G401.6 (cell line): ENCODE measurements around the gene TRA2A.

Source experiments
- FAIRE-seq: peaks from 2 replicates; lab custom pipeline; 2012; peaks lifted over from hg19 to GRCh38; lab: Jason Lieb, UNC

The TRA2A gene

GRCh38 chr7:23494009-23494408 lies 37.8 kb downstream of the TRA2A start:
- no peak for FAIRE-seq

GRCh38 chr7:23491502-23491901 lies 40.3 kb downstream of the TRA2A start:
- FAIRE-seq: no peak

- FAIRE-seq: no peak
These were observed 41.2 kb downstream of the TRA2A start for GRCh38 chr7:23490357-23491135.

- peak; percentile 3 for FAIRE-seq
These were observed 43.1 kb downstream of the TRA2A start for GRCh38 chr7:23488714-23489113.

GRCh38 chr7:23487670-23488069 lies 44.1 kb downstream of the TRA2A start:
- FAIRE-seq: peak; percentile 66

GRCh38 chr7:23486002-23486773 lies 45.6 kb downstream of the TRA2A start:
- FAIRE-seq: peak; percentile 57

- FAIRE-seq: peak; percentile 27
These were observed 49.1 kb downstream of the TRA2A start for GRCh38 chr7:23482686-23483085.

GRCh38 chr7:23477962-23478866 lies 53.6 kb downstream of the TRA2A start:
- no peak for FAIRE-seq

GRCh38 chr7:23477157-23477499 lies 54.7 kb downstream of the TRA2A start:
- no peak for FAIRE-seq

- no peak for FAIRE-seq
These were observed 55.3 kb downstream of the TRA2A start for GRCh38 chr7:23476286-23477156.

GRCh38 chr7:23475576-23475839 lies 56.3 kb downstream of the TRA2A start:
- FAIRE-seq: no peak

GRCh38 chr7:23474829-23475575 lies 56.8 kb downstream of the TRA2A start:
- FAIRE-seq: no peak

GRCh38 chr7:23474094-23474828 lies 57.5 kb downstream of the TRA2A start:
- FAIRE-seq: peak; percentile 100

- peak; percentile 48 for FAIRE-seq
These were observed 58.0 kb downstream of the TRA2A start for GRCh38 chr7:23473844-23474093.

- FAIRE-seq: no peak
These were observed 58.6 kb downstream of the TRA2A start for GRCh38 chr7:23472956-23473843.

GRCh38 chr7:23472556-23472955 lies 59.2 kb downstream of the TRA2A start:
- no peak for FAIRE-seq

GRCh38 chr7:23472046-23472445 lies 59.7 kb downstream of the TRA2A start:
- peak; percentile 96 for FAIRE-seq

- no peak for FAIRE-seq
These were observed 60.5 kb downstream of the TRA2A start for GRCh38 chr7:23471106-23471859.
